IMR-90 (cell line): ENCODE data around the gene OR10Z1. TPM values are rescaled to one million over a fixed set of nuclear protein-coding genes. Genes with fewer than 3 reads are reported as not detected.

Experiments used
- ATAC-seq: fragments of 200-7000 bp; cut with Tn5 transposase; 2 replicates; pipeline ENCODE4 v1.9.1; 2020; ENCODE audit warnings: low read depth, mild to moderate bottlenecking, moderate library complexity
- BruUV-seq: library from RNA; stranded (reverse); fragments of 400-500 nt; replicated peaks from 2 replicates; lab custom pipeline; 2021; lab: Mats Ljungman, UMichigan
- CTCF ChIA-PET: fragments of 300-600 bp; formaldehyde crosslinking; extraction: SDS; loops from one replicate; lab custom pipeline; 2021; ENCODE audit warnings: antibody characterized with exemption; lab: Yijun Ruan, JAX
- POLR2A ChIA-PET: fragments of 300-600 bp; sonication (Branson Sonifier 250); formaldehyde crosslinking; loops from one replicate; lab custom pipeline; 2022; ENCODE audit warnings: antibody characterized with exemption; ENCODE audit not compliant: unreplicated experiment; lab: Charles Lee
- DNase-seq: peaks from one replicate; pipeline ENCODE4 v3.0.0; 2013
- H2AFZ ChIP-seq: replicated peaks from 2 replicates; pipeline ENCODE3; 2013; ENCODE audit warnings: low read length, mild to moderate bottlenecking; ENCODE audit not compliant: poor library complexity
- H2AK5ac ChIP-seq: 2 replicates; pipeline ENCODE4 v1.6.1; 2013; ENCODE audit warnings: low read depth, low read length, inconsistent platforms
- H2AK9ac ChIP-seq: replicated peaks from 2 replicates; pipeline ENCODE3; 2013; ENCODE audit warnings: mild to moderate bottlenecking, low read depth, low read length, moderate library complexity; ENCODE audit not compliant: poor library complexity
- H2BK120ac ChIP-seq: 2 replicates; pipeline ENCODE4 v1.6.1; 2013; ENCODE audit warnings: low read depth, low read length, inconsistent platforms
- H2BK15ac ChIP-seq: 3 replicates; pipeline ENCODE4 v1.6.1; 2013; ENCODE audit warnings: low read depth, low read length, inconsistent platforms
- H2BK20ac ChIP-seq: 2 replicates; pipeline ENCODE4 v1.6.1; 2013; ENCODE audit warnings: low read depth, mild to moderate bottlenecking, inconsistent platforms, low read length, moderate library complexity
- H2BK5ac ChIP-seq: 2 replicates; pipeline ENCODE4 v1.6.1; 2013; ENCODE audit warnings: mild to moderate bottlenecking, low read depth, low read length, inconsistent platforms; ENCODE audit not compliant: poor library complexity, severe bottlenecking
- H3K14ac ChIP-seq: replicated peaks from 2 replicates; pipeline ENCODE4 v1.6.1; 2013; ENCODE audit warnings: low read depth, low read length, inconsistent platforms
- H3K18ac ChIP-seq: 2 replicates; pipeline ENCODE4 v1.6.1; 2013; ENCODE audit warnings: low read depth, low read length, control low read depth
- H3K23ac ChIP-seq: 2 replicates; pipeline ENCODE4 v1.6.1; 2013; ENCODE audit warnings: low read depth, low read length, inconsistent platforms
- H3K27ac ChIP-seq: 2 replicates; pipeline ENCODE4 v1.5.1; 2013; ENCODE audit warnings: mild to moderate bottlenecking, control low read depth, low read length; ENCODE audit not compliant: insufficient read depth
- H3K27me3 ChIP-seq: 2 replicates; pipeline ENCODE4 v1.6.1; 2013; ENCODE audit warnings: low read length; ENCODE audit not compliant: control insufficient read depth, insufficient read depth
- H3K36me3 ChIP-seq: 2 replicates; pipeline ENCODE4 v1.6.1; 2013; ENCODE audit warnings: low read length, mixed read lengths; ENCODE audit not compliant: control insufficient read depth, insufficient read depth
- H3K4ac ChIP-seq: 2 replicates; pipeline ENCODE4 v1.6.1; 2013; ENCODE audit warnings: low read depth, low read length, inconsistent platforms
- H3K4me1 ChIP-seq: 2 replicates; pipeline ENCODE4 v1.6.1; 2013; ENCODE audit warnings: low read length, mixed read lengths; ENCODE audit not compliant: control insufficient read depth, insufficient read depth
- H3K4me2 ChIP-seq: 2 replicates; pipeline ENCODE4 v1.6.1; 2013; ENCODE audit warnings: low read depth, mild to moderate bottlenecking, control low read depth, low read length, moderate library complexity
- H3K4me3 ChIP-seq: 2 replicates; pipeline ENCODE4 v1.5.1; 2013; ENCODE audit warnings: low read depth, mild to moderate bottlenecking, control low read depth, low read length, moderate library complexity; ENCODE audit not compliant: insufficient read depth
- H3K56ac ChIP-seq: 2 replicates; pipeline ENCODE4 v1.6.1; 2013; ENCODE audit warnings: low read length, inconsistent platforms; ENCODE audit not compliant: insufficient read depth; ENCODE audit errors: extremely low read depth
- H3K79me1 ChIP-seq, 2 experiments: 2 replicates each; pipeline ENCODE4 v1.6.1; 2013; ENCODE audit warnings: low read length in 2 of 2, inconsistent platforms in 1 of 2, low read depth in 1 of 2
- H3K9ac ChIP-seq: 2 replicates; pipeline ENCODE4 v1.6.1; 2013; ENCODE audit warnings: low read depth, low read length, control low read depth
- H3K9me1 ChIP-seq: 2 replicates; pipeline ENCODE4 v1.6.1; 2013; ENCODE audit warnings: low read length, inconsistent platforms; ENCODE audit not compliant: insufficient read depth
- H3K9me3 ChIP-seq: 2 replicates; pipeline ENCODE4 v1.6.1; 2013; ENCODE audit warnings: low read length; ENCODE audit not compliant: control insufficient read depth, insufficient read depth
- H4K20me1 ChIP-seq: 2 replicates; pipeline ENCODE4 v1.6.1; 2013; ENCODE audit warnings: low read length, inconsistent platforms; ENCODE audit not compliant: insufficient read depth
- H4K5ac ChIP-seq: 2 replicates; pipeline ENCODE4 v1.6.1; 2013; ENCODE audit warnings: mild to moderate bottlenecking, low read depth, low read length, control low read depth
- H4K8ac ChIP-seq, 2 experiments: 2 replicates each; pipeline ENCODE4 v1.6.1; 2013; ENCODE audit warnings: low read depth in 2 of 2, low read length in 2 of 2, control low read depth in 1 of 2, inconsistent platforms in 1 of 2
- H4K91ac ChIP-seq: 2 replicates; pipeline ENCODE4 v1.6.1; 2013; ENCODE audit warnings: low read depth, low read length, inconsistent platforms; ENCODE audit not compliant: insufficient read depth
- BHLHE40 ChIP-seq: fragments of 150-350 bp; IDR thresholded peaks from 2 replicates; pipeline ENCODE4 v1.6.1; 2016; ENCODE audit warnings: mild to moderate bottlenecking, low read depth, low read length
- CEBPB ChIP-seq: IDR thresholded peaks from 2 replicates; pipeline ENCODE4 v1.6.1; 2012; ENCODE audit warnings: low read depth, low read length, improper control_type of control experiment
- CHD1 ChIP-seq: IDR thresholded peaks from 2 replicates; pipeline ENCODE4 v1.6.1; 2012; ENCODE audit warnings: low read depth, low read length, improper control_type of control experiment
- CTCF ChIP-seq: conservative IDR thresholded peaks from 2 replicates; pipeline ENCODE4 v1.5.1; 2012; ENCODE audit warnings: mild to moderate bottlenecking, low read depth, low read length, improper control_type of control experiment
- ELK1 ChIP-seq: fragments of 150-350 bp; IDR thresholded peaks from 2 replicates; pipeline ENCODE4 v1.6.1; 2016; ENCODE audit warnings: low read depth, mild to moderate bottlenecking, low read length, moderate library complexity, borderline replicate concordance
- FOS ChIP-seq: fragments of 150-350 bp; IDR thresholded peaks from 2 replicates; pipeline ENCODE4 v1.6.1; 2016; ENCODE audit warnings: low read depth, low read length
- MAFK ChIP-seq: IDR thresholded peaks from 2 replicates; pipeline ENCODE4 v1.6.1; 2012; ENCODE audit warnings: low read depth, low read length, improper control_type of control experiment
- MAZ ChIP-seq: IDR thresholded peaks from 2 replicates; pipeline ENCODE4 v1.6.1; 2012; ENCODE audit warnings: low read depth, mild to moderate bottlenecking, low read length, improper control_type of control experiment, moderate library complexity, borderline replicate concordance
- MXI1 ChIP-seq: IDR thresholded peaks from 2 replicates; pipeline ENCODE4 v1.6.1; 2012; ENCODE audit warnings: low read depth, mild to moderate bottlenecking, low read length, moderate library complexity, borderline replicate concordance
- NFE2L2 ChIP-seq: fragments of 150-350 bp; IDR thresholded peaks from 2 replicates; pipeline ENCODE4 v1.6.1; 2016; ENCODE audit warnings: low read depth, mild to moderate bottlenecking, low read length
- POLR2A ChIP-seq: IDR thresholded peaks from 2 replicates; pipeline ENCODE4 v1.6.1; 2012; ENCODE audit warnings: mild to moderate bottlenecking, low read depth, low read length
- RAD21 ChIP-seq: IDR thresholded peaks from 2 replicates; pipeline ENCODE4 v1.6.1; 2012; ENCODE audit warnings: low read length, improper control_type of control experiment
- RCOR1 ChIP-seq: IDR thresholded peaks from 2 replicates; pipeline ENCODE4 v1.6.1; 2012; ENCODE audit warnings: mild to moderate bottlenecking, low read length, improper control_type of control experiment; ENCODE audit not compliant: insufficient replicate concordance
- RFX5 ChIP-seq: IDR thresholded peaks from 2 replicates; pipeline ENCODE4 v1.8.0; 2012; ENCODE audit warnings: low read depth, mild to moderate bottlenecking, low read length, moderate library complexity
- SMC3 ChIP-seq: fragments of 150-350 bp; IDR thresholded peaks from 2 replicates; pipeline ENCODE4 v1.6.1; 2016; ENCODE audit warnings: low read depth, mild to moderate bottlenecking, antibody characterized with exemption, low read length, moderate library complexity
- WGBS, 2 experiments: methylation state at CpG; one replicate each; pipeline versions ENCODE4 v1.1.5 to v1.1.7; 2013; ENCODE audit warnings: missing lambda C conversion rate in 2 of 2; ENCODE audit not compliant: insufficient read length in 1 of 2; ENCODE audit errors: extremely low coverage in 2 of 2; 5-methylcytosine and 5-hydroxymethylcytosine counted together
- dilution Hi-C: fragments of 300-500 bp; cut with HindIII; formaldehyde crosslinking; loops from one replicate; pipeline ENCODE4 v1.14.3; 2018; ENCODE audit warnings: low sequenced_read_pairs; ENCODE audit not compliant: unreplicated experiment
- in situ Hi-C: fragments of 300-500 bp; cut with MboI; formaldehyde crosslinking; loops from 3 replicates; pipeline ENCODE4 v1.14.3; 2019; ENCODE audit warnings: low sequenced_read_pairs, inconsistent platforms, mixed read lengths
- intact Hi-C: fragments of 100-400 bp; cut with micrococcal nuclease; formaldehyde crosslinking; loops from 2 replicates; pipeline ENCODE4 v1.10.0; 2022
- polyA plus RNA-seq, 3 experiments: library from polyadenylated mRNA; depleted of rRNA; stranded (reverse); fragments of >200 nt; gene quantifications; 2 replicates each; pipeline ENCODE4 v1.2.3, GENCODE V29; 2012; ENCODE audit warnings: low replicate concordance in 1 of 3
- total RNA-seq: library from RNA; depleted of rRNA; stranded (reverse); fragments of >200 nt; gene quantifications from 2 replicates; pipeline ENCODE4 v1.2.3, GENCODE V29; 2012
- TF ChIP-seq, protein P1 (sequence below): fragments of 150-350 bp; IDR thresholded peaks from 2 replicates; pipeline ENCODE4 v1.6.1; 2017; ENCODE audit warnings: mild to moderate bottlenecking, antibody characterized with exemption, low read length, low read depth

Gene OR10Z1
- total and polyA plus RNA-seq, 2 of the 4 experiments (the other 2 are of a cell fraction), result not detected

DNA sequence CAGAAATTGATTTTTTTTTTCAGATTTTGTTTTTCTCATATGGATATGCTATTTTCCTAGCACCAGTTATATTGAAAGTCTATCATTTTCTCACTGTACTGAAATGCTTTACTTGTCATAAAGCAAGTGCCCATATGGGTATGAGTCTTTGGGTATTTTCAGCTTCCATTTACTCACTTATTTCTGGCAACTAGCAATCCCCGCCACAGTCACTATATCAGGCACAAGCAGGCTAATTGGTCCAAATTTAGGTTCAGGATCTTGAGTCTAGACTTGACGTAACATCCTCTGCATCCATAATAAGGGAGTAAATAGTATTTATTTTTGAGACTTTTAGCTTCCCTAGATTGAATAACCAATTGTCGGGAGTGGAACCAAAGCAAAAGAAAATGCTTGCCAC, 27.5 kb upstream of the OR10Z1 start:
- Histone ChIP-seq H4K91ac (no peak overlapping the region), H3K18ac (no peak overlapping the region), H2BK120ac (no peak overlapping the region), H4K8ac (no peak overlapping the region), H3K4me3 (no peak overlapping the region), H2BK5ac (no peak overlapping the region), H3K36me3 (no peaks in the 10 kb centered on the region), H2AFZ (no peak overlapping the region), H3K56ac (no peak overlapping the region), H3K79me1 (no peaks in the 10 kb centered on the region), H2BK15ac (no peak overlapping the region), H3K14ac (no peak overlapping the region), H3K4me1 (no peaks in the 10 kb centered on the region), H2AK9ac (no peak overlapping the region), H2AK5ac (no peak overlapping the region), H3K4me2 (no peak overlapping the region), H3K4ac (no peak overlapping the region), H3K9me3 (no peaks in the 10 kb centered on the region), H4K5ac (no peak overlapping the region), H3K23ac (no peak overlapping the region), H3K27ac (no peak overlapping the region), H3K9me1 (no peaks in the 10 kb centered on the region), H2BK20ac (no peak overlapping the region), H3K27me3 (no peaks in the 10 kb centered on the region), H3K9ac (no peak overlapping the region), H4K20me1 (no peaks in the 10 kb centered on the region)
- BruUV-seq, result no TSS peak
- DNase-seq (no peak), ATAC-seq (no peak)
- WGBS, 2 experiments, result no CpG with 5 or more reads among the region's 3 CpGs
- ChIA-PET CTCF (no interaction called here), POLR2A (no interaction called here)
- in situ Hi-C loops, result no loop called here
- intact Hi-C loops, result no loop called here
- no peak for TF ChIP-seq RFX5
- TF ChIP-seq SMC3, result no peak
- TF ChIP-seq, protein P1, sequence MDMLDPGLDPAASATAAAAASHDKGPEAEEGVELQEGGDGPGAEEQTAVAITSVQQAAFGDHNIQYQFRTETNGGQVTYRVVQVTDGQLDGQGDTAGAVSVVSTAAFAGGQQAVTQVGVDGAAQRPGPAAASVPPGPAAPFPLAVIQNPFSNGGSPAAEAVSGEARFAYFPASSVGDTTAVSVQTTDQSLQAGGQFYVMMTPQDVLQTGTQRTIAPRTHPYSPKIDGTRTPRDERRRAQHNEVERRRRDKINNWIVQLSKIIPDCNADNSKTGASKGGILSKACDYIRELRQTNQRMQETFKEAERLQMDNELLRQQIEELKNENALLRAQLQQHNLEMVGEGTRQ, result no peak
- no peak for TF ChIP-seq FOS
- no peak for TF ChIP-seq BHLHE40
- no peak for TF ChIP-seq RCOR1
- no peak for TF ChIP-seq NFE2L2
- no peak for TF ChIP-seq CTCF
- TF ChIP-seq MAZ, result no peak
- TF ChIP-seq MXI1, result no peak
- TF ChIP-seq POLR2A, result no peak
- no peak for TF ChIP-seq MAFK
- TF ChIP-seq ELK1, result no peak
- TF ChIP-seq CEBPB, result no peak
- no peak for TF ChIP-seq CHD1
- TF ChIP-seq RAD21, result no peak
- dilution Hi-C loops, result no loop called here
